Measurements from ENCODE around the gene NBEA.

GRCh38 chr13:34900288-34900739 is 41.8 kb upstream of the NBEA start:
- TF ChIP-seq REST (IDR thresholded peaks at IDR 0.05; ENCODE audit: low read depth) (no peak), TAF1 (IDR thresholded peaks at IDR 0.05; ENCODE audit: low read depth) (no peak), CREB1 (IDR thresholded peaks at IDR 0.05; ENCODE audit: low read depth) (no peak), CEBPB (IDR thresholded peaks at IDR 0.05) (no peak), NFIC (IDR thresholded peaks at IDR 0.05) (no peak), EP300 (IDR thresholded peaks at IDR 0.05; ENCODE audit: borderline replicate concordance) (no peak), RAD21 (IDR thresholded peaks at IDR 0.05; ENCODE audit: low read depth) (no peak)

All from Ishikawa (cell line).